SK-N-SH (cell line): ENCODE data around the gene PAK1. TPM values are rescaled to one million over a fixed set of nuclear protein-coding genes. Genes with fewer than 3 reads are reported as not detected.

Experiments used
- CTCF ChIA-PET: fragments of 300-600, 350-600 bp; formaldehyde crosslinking; extraction: SDS; loops from one replicate; lab custom pipeline; 2021; lab: Yijun Ruan, JAX
- POLR2A ChIA-PET: fragments of 350-600 bp; sonication (Branson Sonifier 250); formaldehyde crosslinking; extraction: SDS; loops from one replicate; lab custom pipeline; 2020; ENCODE audit warnings: antibody characterized with exemption, inconsistent platforms; lab: Yijun Ruan, JAX
- DNase-seq: peaks from one replicate; pipeline ENCODE4 v3.0.0; 2012
- H2AFZ ChIP-seq: fragments of 200-600 bp; sonication (generic); 2 replicates; pipeline ENCODE4 v1.8.1; 2016; ENCODE audit warnings: antibody characterized with exemption, mild to moderate bottlenecking, low read depth
- H3F3A ChIP-seq: fragments of 200-600 bp; sonication (generic); replicated peaks from 2 replicates; pipeline ENCODE3; 2016; ENCODE audit warnings: antibody characterized with exemption, mild to moderate bottlenecking; ENCODE audit not compliant: insufficient read depth
- H3K27ac ChIP-seq, 2 experiments: fragments of 200-500 bp in 1 of 2; fragments of 200-600 bp in 1 of 2; sonication (Bioruptor generic) in 1 of 2; sonication (generic), shearing (Covaris generic) in 1 of 2; 2 replicates each; pipeline versions ENCODE4 v1.5.1 to v1.6.1; 2014 to 2016; ENCODE audit warnings: low read depth in 2 of 2, inconsistent platforms in 1 of 2, low read length in 1 of 2, mild to moderate bottlenecking in 1 of 2, mixed read lengths in 1 of 2
- H3K27me3 ChIP-seq: fragments of 200-600 bp; sonication (generic), shearing (Covaris generic); 2 replicates; pipeline ENCODE4 v1.6.1; 2016; ENCODE audit warnings: mixed run types; ENCODE audit not compliant: insufficient read depth
- H3K36me3 ChIP-seq, 2 experiments: fragments of 200-500 bp in 1 of 2; fragments of 200-600 bp in 1 of 2; sonication (Bioruptor generic) in 1 of 2; sonication (generic) in 1 of 2; replicated peaks in 1 of 2; 2 replicates each; pipeline versions ENCODE3 to v1.5.1; 2014 to 2016; ENCODE audit warnings: low read length in 1 of 2, mild to moderate bottlenecking in 1 of 2; ENCODE audit not compliant: insufficient read depth in 2 of 2, control insufficient read depth in 1 of 2
- H3K4me1 ChIP-seq, 2 experiments: fragments of 200-500 bp in 1 of 2; fragments of 200-600 bp in 1 of 2; sonication (Bioruptor generic) in 1 of 2; sonication (generic), shearing (Covaris generic) in 1 of 2; 2 replicates each; pipeline versions ENCODE4 v1.5.1 to v1.6.1; 2014 to 2016; ENCODE audit warnings: low read depth in 1 of 2, low read length in 1 of 2, mixed run types in 1 of 2; ENCODE audit not compliant: insufficient read depth in 2 of 2, control insufficient read depth in 1 of 2
- H3K4me2 ChIP-seq: fragments of 200-600 bp; sonication (generic), shearing (Covaris generic); 2 replicates; pipeline ENCODE4 v1.6.1; 2017; ENCODE audit warnings: mixed run types
- H3K4me3 ChIP-seq, 2 experiments: fragments of 200-500 bp in 1 of 2; fragments of 200-600 bp in 1 of 2; sonication (Bioruptor generic) in 1 of 2; sonication (generic), shearing (Covaris generic) in 1 of 2; 2 replicates each; pipeline versions ENCODE4 v1.5.1 to v1.8.1; 2014 to 2016; ENCODE audit warnings: low read depth in 2 of 2, inconsistent platforms in 1 of 2, low read length in 1 of 2, mild to moderate bottlenecking in 1 of 2, mixed read lengths in 1 of 2, moderate library complexity in 1 of 2
- H3K79me2 ChIP-seq: fragments of 200-600 bp; sonication (generic); 2 replicates; pipeline ENCODE4 v1.8.1; 2017; ENCODE audit warnings: mild to moderate bottlenecking; ENCODE audit not compliant: insufficient read depth
- H3K9ac ChIP-seq: fragments of 200-600 bp; sonication (generic); 2 replicates; pipeline ENCODE4 v1.6.1; 2017; ENCODE audit warnings: mixed run types
- H3K9me2 ChIP-seq: fragments of 200-600 bp; sonication (generic); 2 replicates; pipeline ENCODE4 v1.6.1; 2017; ENCODE audit warnings: mixed run types
- H3K9me3 ChIP-seq: fragments of 200-600 bp; sonication (generic); 2 replicates; pipeline ENCODE4 v1.6.1; 2017; ENCODE audit warnings: mixed run types, mild to moderate bottlenecking, moderate library complexity
- H4K20me1 ChIP-seq: fragments of 200-600 bp; sonication (generic); 2 replicates; pipeline ENCODE4 v1.6.1; 2017; ENCODE audit warnings: mild to moderate bottlenecking, mixed run types; ENCODE audit not compliant: insufficient read depth
- CHD2 ChIP-seq: fragments of 150-350 bp; IDR thresholded peaks from 2 replicates; pipeline ENCODE4 v1.6.1; 2018; ENCODE audit warnings: low read length; ENCODE audit not compliant: partially characterized antibody
- ELF1 ChIP-seq: IDR thresholded peaks from 2 replicates; pipeline ENCODE4 v1.4.0; 2012
- EP300 ChIP-seq, 2 experiments: IDR thresholded peaks; 2 replicates each; pipeline versions ENCODE4 v1.4.0 to v1.6.1; 2012; ENCODE audit warnings: borderline replicate concordance in 1 of 2, low read depth in 1 of 2, low read length in 1 of 2
- EZH2phosphoT487 ChIP-seq: fragments of 200-600 bp; sonication (generic); IDR thresholded peaks from 2 replicates; pipeline ENCODE4 v1.6.1; 2017; ENCODE audit warnings: low read depth, mixed run types, mild to moderate bottlenecking, antibody characterized with exemption, moderate library complexity, borderline replicate concordance
- FOSL2 ChIP-seq: IDR thresholded peaks from 2 replicates; pipeline ENCODE4 v1.4.0; 2012; ENCODE audit warnings: low read depth, mild to moderate bottlenecking, moderate library complexity, borderline replicate concordance
- FOXJ3 ChIP-seq: sonication (generic); formaldehyde crosslinking; IDR thresholded peaks from 2 replicates; pipeline ENCODE4 v1.5.1; 2020; ENCODE audit warnings: mild to moderate bottlenecking, missing genetic modification reagents
- FOXM1 ChIP-seq: IDR thresholded peaks from 2 replicates; pipeline ENCODE4 v1.4.0; 2012; ENCODE audit warnings: low read depth, mild to moderate bottlenecking
- GABPA ChIP-seq: IDR thresholded peaks from 2 replicates; pipeline ENCODE4 v1.4.0; 2012; ENCODE audit warnings: low read depth, mild to moderate bottlenecking
- JUND ChIP-seq: IDR thresholded peaks from 2 replicates; pipeline ENCODE4 v1.4.0; 2012
- MEF2A ChIP-seq: IDR thresholded peaks from 2 replicates; pipeline ENCODE4 v1.4.0; 2012; ENCODE audit warnings: low read depth, borderline replicate concordance
- MXI1 ChIP-seq: IDR thresholded peaks from 2 replicates; pipeline ENCODE4 v1.6.1; 2012; ENCODE audit warnings: mild to moderate bottlenecking, low read depth, low read length, improper control_type of control experiment
- NFIC ChIP-seq: IDR thresholded peaks from 2 replicates; pipeline ENCODE4 v1.4.0; 2012; ENCODE audit warnings: borderline replicate concordance
- NRF1 ChIP-seq: IDR thresholded peaks from 2 replicates; pipeline ENCODE4 v1.6.1; 2012; ENCODE audit warnings: low read depth, mild to moderate bottlenecking, low read length
- POLR2AphosphoS5 ChIP-seq: IDR thresholded peaks from 2 replicates; pipeline ENCODE4 v1.6.1; 2012; ENCODE audit warnings: low read depth, low read length
- RAD21 ChIP-seq: IDR thresholded peaks from 2 replicates; pipeline ENCODE4 v1.6.1; 2012; ENCODE audit warnings: mild to moderate bottlenecking, low read length
- RCOR1 ChIP-seq: fragments of 150-350 bp; IDR thresholded peaks from 2 replicates; pipeline ENCODE4 v1.6.1; 2017; ENCODE audit warnings: antibody characterized with exemption, low read length
- RFX5 ChIP-seq: IDR thresholded peaks from 2 replicates; pipeline ENCODE4 v1.6.1; 2012; ENCODE audit warnings: mild to moderate bottlenecking, improper control_type of control experiment, low read length
- RXRA ChIP-seq: IDR thresholded peaks from 2 replicates; pipeline ENCODE4 v1.4.0; 2012; ENCODE audit warnings: low read depth, mild to moderate bottlenecking, borderline replicate concordance
- SIN3A ChIP-seq: IDR thresholded peaks from 2 replicates; pipeline ENCODE4 v1.6.1; 2012; ENCODE audit warnings: low read depth, mild to moderate bottlenecking, low read length, moderate library complexity, borderline replicate concordance
- SMC3 ChIP-seq: IDR thresholded peaks from 2 replicates; pipeline ENCODE4 v1.6.1; 2012; ENCODE audit warnings: low read depth, low read length, improper control_type of control experiment
- TAF1 ChIP-seq: IDR thresholded peaks from 2 replicates; pipeline ENCODE4 v1.6.1; 2012; ENCODE audit warnings: low read depth, mild to moderate bottlenecking, low read length, moderate library complexity, borderline replicate concordance
- TCF12 ChIP-seq: IDR thresholded peaks from 2 replicates; pipeline ENCODE4 v1.4.0; 2012
- TEAD4 ChIP-seq: IDR thresholded peaks from 2 replicates; pipeline ENCODE4 v1.4.0; 2012; ENCODE audit warnings: mild to moderate bottlenecking, borderline replicate concordance; ENCODE audit not compliant: insufficient read depth
- YY1 ChIP-seq: IDR thresholded peaks from 2 replicates; pipeline ENCODE4 v1.4.0; 2012; ENCODE audit warnings: low read depth, mild to moderate bottlenecking
- WGBS: methylation state at CpG from one replicate; pipeline ENCODE4 v1.1.6; 2017; ENCODE audit warnings: low lambda C conversion rate; 5-methylcytosine and 5-hydroxymethylcytosine counted together
- polyA plus RNA-seq, 3 experiments: library from polyadenylated mRNA; depleted of rRNA; stranded (reverse); fragments of >200 nt; gene quantifications; 2 replicates each; pipeline ENCODE4 v1.2.3, GENCODE V29; 2012
- TF ChIP-seq, protein P1 (sequence below): IDR thresholded peaks from 2 replicates; pipeline ENCODE4; 2012
- TF ChIP-seq, protein P2 (sequence below): fragments of 150-350 bp; IDR thresholded peaks from 2 replicates; pipeline ENCODE4 v1.6.1; 2016; ENCODE audit warnings: mild to moderate bottlenecking, low read depth, low read length
- TF ChIP-seq, protein P3 (sequence below): fragments of 150-350 bp; IDR thresholded peaks from 2 replicates; pipeline ENCODE4 v1.6.1; 2017; ENCODE audit warnings: antibody characterized with exemption, low read length, low read depth, borderline replicate concordance
- TF ChIP-seq, protein P4 (sequence below): IDR thresholded peaks from 2 replicates; pipeline ENCODE4 v1.4.0; 2012; ENCODE audit warnings: low read depth, borderline replicate concordance
- TF ChIP-seq, protein P5 (sequence below): IDR thresholded peaks from 2 replicates; pipeline ENCODE4 v1.4.0; 2012; ENCODE audit warnings: low read depth, borderline replicate concordance

The PAK1 gene
- polyA plus RNA-seq, 1 of the 3 experiments (the other 2 are of a cell fraction): 17.9 TPM

DNA sequence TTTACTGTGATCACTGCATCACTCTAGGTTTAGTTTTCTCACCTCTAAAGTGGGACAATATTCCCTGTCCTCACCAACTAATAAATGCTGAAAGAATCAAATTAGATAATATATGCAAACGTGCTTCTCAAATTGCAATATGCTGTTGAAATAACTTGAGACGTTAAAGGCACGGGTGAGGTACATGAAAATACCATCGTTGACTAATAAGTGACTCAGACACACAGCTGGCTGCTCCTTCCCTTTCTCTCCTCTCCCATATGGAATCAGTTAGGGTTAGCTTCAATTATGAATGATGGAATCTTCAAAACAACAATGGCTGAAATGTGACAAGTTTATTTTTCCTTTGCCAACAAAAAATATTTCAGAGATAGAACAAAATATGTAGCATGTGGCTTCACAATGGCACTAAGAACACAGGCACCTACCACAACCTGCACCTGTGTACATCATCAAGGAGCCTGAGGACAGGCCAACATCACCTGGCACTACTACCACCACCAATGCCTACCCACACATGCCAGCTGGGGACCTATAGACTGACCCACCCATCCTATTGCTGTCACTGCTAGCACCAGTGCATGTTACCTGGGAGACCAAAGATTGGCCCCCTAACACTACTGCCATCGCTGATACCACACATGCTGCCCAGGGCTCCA lies 186.2 kb downstream of the PAK1 start:
- Histone ChIP-seq H4K20me1 (no peaks in the 10 kb centered on the region), H3K4me3 (no peak overlapping the region), H3K79me2 (no peaks in the 10 kb centered on the region), H3K9me2 (no peaks in the 10 kb centered on the region), H3K9me3 (no peaks in the 10 kb centered on the region), H3K27me3 (no peaks in the 10 kb centered on the region), H3K9ac (no peak overlapping the region), H3K4me2 (peak overlapping the region; percentile 12; the same call in 1 of the 2 replicates), H3F3A (peaks cover 6% of the 10 kb centered on the region), H3K36me3 (no peaks in the 10 kb centered on the region), H3K4me1 (peaks cover 4 to 7% of the 10 kb centered on the region in 2 experiments; a peak in 2 of 4 replicates), H3K27ac (peak overlapping the region in 1 of 2 experiments; percentile 42; a peak in 2 of 4 replicates), H2AFZ (no peak overlapping the region)
- CTCF ChIA-PET: interaction anchor here (0.7 kb wide), 1 partner anchor 261 kb away, joined by 3 read pairs; no protein-coding TSS in a partner anchor
- 21% methylated on average over 5 of the region's 5 CpGs for WGBS
- POLR2A ChIA-PET: no interaction called here
- DNase-seq: no peak
- peak; percentile 71; the same call in 1 of the 2 replicates for TF ChIP-seq TEAD4
- no peak for TF ChIP-seq EZH2phosphoT487
- TF ChIP-seq MEF2A: no peak
- peak; percentile 93 for TF ChIP-seq POLR2AphosphoS5
- TF ChIP-seq, protein P1, sequence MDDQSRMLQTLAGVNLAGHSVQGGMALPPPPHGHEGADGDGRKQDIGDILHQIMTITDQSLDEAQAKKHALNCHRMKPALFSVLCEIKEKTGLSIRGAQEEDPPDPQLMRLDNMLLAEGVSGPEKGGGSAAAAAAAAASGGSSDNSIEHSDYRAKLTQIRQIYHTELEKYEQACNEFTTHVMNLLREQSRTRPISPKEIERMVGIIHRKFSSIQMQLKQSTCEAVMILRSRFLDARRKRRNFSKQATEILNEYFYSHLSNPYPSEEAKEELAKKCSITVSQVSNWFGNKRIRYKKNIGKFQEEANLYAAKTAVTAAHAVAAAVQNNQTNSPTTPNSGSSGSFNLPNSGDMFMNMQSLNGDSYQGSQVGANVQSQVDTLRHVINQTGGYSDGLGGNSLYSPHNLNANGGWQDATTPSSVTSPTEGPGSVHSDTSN: peak; percentile 95
- TF ChIP-seq TAF1: no peak
- peak; percentile 64; the same call in 1 of the 2 replicates for TF ChIP-seq RXRA
- no peak for TF ChIP-seq RCOR1
- peak; percentile 84 for TF ChIP-seq NFIC
- TF ChIP-seq YY1: peak; percentile 60; the same call in 1 of the 2 replicates
- peak; percentile 100 for TF ChIP-seq TCF12
- TF ChIP-seq JUND: peak; percentile 95
- TF ChIP-seq, protein P2, sequence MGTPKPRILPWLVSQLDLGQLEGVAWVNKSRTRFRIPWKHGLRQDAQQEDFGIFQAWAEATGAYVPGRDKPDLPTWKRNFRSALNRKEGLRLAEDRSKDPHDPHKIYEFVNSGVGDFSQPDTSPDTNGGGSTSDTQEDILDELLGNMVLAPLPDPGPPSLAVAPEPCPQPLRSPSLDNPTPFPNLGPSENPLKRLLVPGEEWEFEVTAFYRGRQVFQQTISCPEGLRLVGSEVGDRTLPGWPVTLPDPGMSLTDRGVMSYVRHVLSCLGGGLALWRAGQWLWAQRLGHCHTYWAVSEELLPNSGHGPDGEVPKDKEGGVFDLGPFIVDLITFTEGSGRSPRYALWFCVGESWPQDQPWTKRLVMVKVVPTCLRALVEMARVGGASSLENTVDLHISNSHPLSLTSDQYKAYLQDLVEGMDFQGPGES: no peak
- TF ChIP-seq FOXM1: no peak
- no peak for TF ChIP-seq RFX5
- TF ChIP-seq FOXJ3 (CRISPR knock-in tag): no peak
- no peak for TF ChIP-seq SMC3
- peak; percentile 97 for TF ChIP-seq FOSL2
- TF ChIP-seq ELF1: no peak
- no peak for TF ChIP-seq MXI1
- TF ChIP-seq, protein P3, sequence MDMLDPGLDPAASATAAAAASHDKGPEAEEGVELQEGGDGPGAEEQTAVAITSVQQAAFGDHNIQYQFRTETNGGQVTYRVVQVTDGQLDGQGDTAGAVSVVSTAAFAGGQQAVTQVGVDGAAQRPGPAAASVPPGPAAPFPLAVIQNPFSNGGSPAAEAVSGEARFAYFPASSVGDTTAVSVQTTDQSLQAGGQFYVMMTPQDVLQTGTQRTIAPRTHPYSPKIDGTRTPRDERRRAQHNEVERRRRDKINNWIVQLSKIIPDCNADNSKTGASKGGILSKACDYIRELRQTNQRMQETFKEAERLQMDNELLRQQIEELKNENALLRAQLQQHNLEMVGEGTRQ: no peak
- no peak for TF ChIP-seq CHD2
- 0 out of 2 replicates have a peak, but pooled peaks have one; percentile 23 for TF ChIP-seq GABPA
- TF ChIP-seq, protein P4, sequence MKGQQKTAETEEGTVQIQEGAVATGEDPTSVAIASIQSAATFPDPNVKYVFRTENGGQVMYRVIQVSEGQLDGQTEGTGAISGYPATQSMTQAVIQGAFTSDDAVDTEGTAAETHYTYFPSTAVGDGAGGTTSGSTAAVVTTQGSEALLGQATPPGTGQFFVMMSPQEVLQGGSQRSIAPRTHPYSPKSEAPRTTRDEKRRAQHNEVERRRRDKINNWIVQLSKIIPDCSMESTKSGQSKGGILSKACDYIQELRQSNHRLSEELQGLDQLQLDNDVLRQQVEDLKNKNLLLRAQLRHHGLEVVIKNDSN: no peak
- no peak for TF ChIP-seq RAD21
- peak; percentile 83 for TF ChIP-seq SIN3A
- no peak for TF ChIP-seq NRF1
- TF ChIP-seq, protein P5, sequence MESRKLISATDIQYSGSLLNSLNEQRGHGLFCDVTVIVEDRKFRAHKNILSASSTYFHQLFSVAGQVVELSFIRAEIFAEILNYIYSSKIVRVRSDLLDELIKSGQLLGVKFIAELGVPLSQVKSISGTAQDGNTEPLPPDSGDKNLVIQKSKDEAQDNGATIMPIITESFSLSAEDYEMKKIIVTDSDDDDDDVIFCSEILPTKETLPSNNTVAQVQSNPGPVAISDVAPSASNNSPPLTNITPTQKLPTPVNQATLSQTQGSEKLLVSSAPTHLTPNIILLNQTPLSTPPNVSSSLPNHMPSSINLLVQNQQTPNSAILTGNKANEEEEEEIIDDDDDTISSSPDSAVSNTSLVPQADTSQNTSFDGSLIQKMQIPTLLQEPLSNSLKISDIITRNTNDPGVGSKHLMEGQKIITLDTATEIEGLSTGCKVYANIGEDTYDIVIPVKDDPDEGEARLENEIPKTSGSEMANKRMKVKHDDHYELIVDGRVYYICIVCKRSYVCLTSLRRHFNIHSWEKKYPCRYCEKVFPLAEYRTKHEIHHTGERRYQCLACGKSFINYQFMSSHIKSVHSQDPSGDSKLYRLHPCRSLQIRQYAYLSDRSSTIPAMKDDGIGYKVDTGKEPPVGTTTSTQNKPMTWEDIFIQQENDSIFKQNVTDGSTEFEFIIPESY: peak; percentile 68; the same call in 1 of the 2 replicates
- TF ChIP-seq EP300 (IDR thresholded peaks at IDR 0.05; ENCODE audit: borderline replicate concordance in 1 of 2, low read depth in 1 of 2, low read length in 1 of 2): peak in 1 of 2 experiments; percentile 85; a peak in 2 of 4 replicates
